Right cardiac atrium (tissue), 5 donors: Measurements from ENCODE around the gene TSSK2. TPM values are rescaled to one million over a fixed set of nuclear protein-coding genes. Genes with fewer than 3 reads are reported as not detected.
A peak's percentile ranks its signal among the peaks of the same experiment; 100 is the strongest.
"Not testable (repeated sequence)": the region's sequence is repeated elsewhere in the genome, so short reads cannot be mapped to it uniquely, and the experiment has no call there.

Experiments
- ATAC-seq, 2 donors: fragments of 200-7000 bp; cut with Tn5 transposase; one replicate each; pipeline versions ENCODE4 v1.8.0 to v1.9.1; 2020; ENCODE audit warnings: moderate library complexity in 2 of 2, mild to moderate bottlenecking in 1 of 2
- DNase-seq, 3 donors: peaks; one replicate each; pipeline ENCODE4 v3.0.0-alpha.2; 2020
- H3K27ac ChIP-seq: one replicate; pipeline ENCODE4 v1.5.1; 2013; ENCODE audit warnings: mild to moderate bottlenecking, low read length, control low read depth, moderate library complexity
- H3K27me3 ChIP-seq: one replicate; pipeline ENCODE4 v1.6.1; 2013; ENCODE audit not compliant: control insufficient read depth, insufficient read depth
- H3K4me1 ChIP-seq: one replicate; pipeline ENCODE4 v1.6.1; 2013; ENCODE audit warnings: low read length; ENCODE audit not compliant: control insufficient read depth, insufficient read depth
- H3K4me3 ChIP-seq: one replicate; pipeline ENCODE4 v1.5.1; 2013; ENCODE audit warnings: low read length, control low read depth
- H3K9me3 ChIP-seq: one replicate; pipeline ENCODE4 v1.6.1; 2013; ENCODE audit warnings: low read length; ENCODE audit not compliant: control insufficient read depth
- WGBS: extraction: QIAGEN DNeasy Blood & Tissue Kit; methylation state at CpG from one replicate; pipeline ENCODE4 v1.1.7; 2013; 5-methylcytosine and 5-hydroxymethylcytosine counted together
- intact Hi-C, 4 donors: fragments of 100-400 bp; cut with DNase I; formaldehyde crosslinking; loops; one replicate each; pipeline versions ENCODE4 v1.11.0 to v1.14.0; 2022 to 2023
- polyA plus RNA-seq: library from polyadenylated mRNA; stranded (reverse); fragments of 200-250 nt; gene quantifications from one replicate; pipeline ENCODE4 v1.2.3, GENCODE V29; 2013
- total RNA-seq, 4 donors: library from RNA; stranded (reverse); fragmentation: NEBNext Ultra II Directional; extraction: Animal tissue kit (Norgen Biotek cat#: 25700); gene quantifications; one replicate each; pipeline ENCODE4 v1.2.1, GENCODE V29; 2021
- donor health status: healthy with polysubstance abuse.
- donor health status: DM: no; HTN: yes; CAD: no.
- donor health status: DM: no; HTN: no; CAD: no.
- donor health status: DM: no; HTN: yes; CAD: no; lungs with severe emphysema.
- donor health status: DM: yes; HTN: yes; CAD: no.

Gene TSSK2
- total and polyA plus RNA-seq, 5 donors = 0.09 TPM; not detected in 4

DNA sequence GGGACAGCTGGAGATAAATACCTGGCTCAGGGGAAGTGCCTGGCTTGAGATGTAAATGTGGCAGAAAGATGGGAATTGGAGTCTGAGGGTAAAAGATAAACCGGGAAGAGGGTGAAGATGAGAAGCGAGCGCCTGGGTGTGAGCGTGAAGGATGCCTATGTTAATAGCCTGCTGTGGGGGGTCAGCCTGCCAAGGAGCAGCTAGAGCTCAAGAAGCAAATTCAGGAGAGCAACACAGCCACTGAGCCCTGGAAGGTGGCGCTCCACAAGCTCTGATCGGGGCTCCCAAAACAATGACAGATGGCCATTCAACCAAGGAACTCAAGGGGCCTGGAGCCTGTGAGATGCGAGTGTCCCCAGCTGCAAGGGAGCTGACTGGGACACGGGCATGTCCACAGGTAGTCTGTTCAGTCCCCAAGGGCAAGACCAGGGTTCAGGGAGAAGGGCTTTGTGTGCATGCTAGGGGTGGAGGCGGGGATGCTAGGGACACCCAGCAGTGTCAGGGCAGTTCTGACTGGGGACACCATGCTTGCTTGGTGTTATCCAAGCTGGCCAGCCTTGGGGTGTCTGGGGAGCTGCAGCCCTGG is 16.2 kb downstream of the TSSK2 start:
- Histone ChIP-seq H3K9me3 (no peaks in the 10 kb centered on the region), H3K4me3 (no peak overlapping the region), H3K27me3 (no peaks in the 10 kb centered on the region), H3K4me1 (no peaks in the 10 kb centered on the region), H3K27ac (no peak overlapping the region)
- DNase-seq (no peak), ATAC-seq (no peak)
- intact Hi-C loops = loop anchor here in 1 of 4 donors (10.0 kb wide), 1 partner anchor 488 kb away; no protein-coding TSS in a partner anchor
- 27% methylated on average over 9 of the region's 9 CpGs for WGBS

DNA sequence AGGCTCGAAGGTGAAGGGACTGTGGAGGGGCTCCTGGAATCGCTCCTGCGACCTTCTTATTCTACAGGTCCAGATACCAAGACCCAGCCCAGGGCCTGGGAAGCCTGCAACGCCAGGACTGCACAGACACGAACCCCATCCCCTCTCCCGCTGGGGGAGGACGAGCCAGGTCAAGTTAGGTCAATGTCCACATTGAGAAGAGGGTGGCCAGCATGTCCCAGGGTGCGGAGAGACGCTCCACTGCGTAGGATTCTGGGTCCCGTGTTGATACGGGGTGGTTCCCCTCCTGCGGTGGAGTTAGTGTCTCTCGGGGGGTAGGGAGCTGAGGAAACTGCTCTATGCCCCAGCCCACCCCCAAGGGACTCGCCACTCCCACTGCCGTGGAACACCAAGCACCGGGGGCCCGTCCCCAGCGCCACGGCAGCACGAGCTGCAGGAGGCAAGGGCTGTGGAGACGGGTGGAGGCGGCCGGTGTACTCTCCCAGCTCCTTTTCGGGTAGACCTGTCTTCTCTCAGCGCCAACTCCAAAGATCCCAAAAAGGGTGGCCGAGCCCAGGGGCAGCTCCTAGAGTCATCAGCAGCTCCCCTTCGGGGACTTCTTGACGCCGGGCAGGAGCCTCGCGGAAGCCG is 17.4 kb downstream of the TSSK2 start:
- H3K27ac ChIP-seq = no peak overlapping the region
- no peaks in the 10 kb centered on the region for H3K4me1 ChIP-seq
- H3K9me3 ChIP-seq = no peaks in the 10 kb centered on the region
- no peak for ATAC-seq
- no peak for DNase-seq
- 31% methylated on average over 33 of the region's 33 CpGs for WGBS
- intact Hi-C loops = loop anchor here in 1 of 4 donors (10.0 kb wide), 1 partner anchor 486 kb away; no protein-coding TSS in a partner anchor
- no peak overlapping the region for H3K4me3 ChIP-seq
- no peaks in the 10 kb centered on the region for H3K27me3 ChIP-seq

DNA sequence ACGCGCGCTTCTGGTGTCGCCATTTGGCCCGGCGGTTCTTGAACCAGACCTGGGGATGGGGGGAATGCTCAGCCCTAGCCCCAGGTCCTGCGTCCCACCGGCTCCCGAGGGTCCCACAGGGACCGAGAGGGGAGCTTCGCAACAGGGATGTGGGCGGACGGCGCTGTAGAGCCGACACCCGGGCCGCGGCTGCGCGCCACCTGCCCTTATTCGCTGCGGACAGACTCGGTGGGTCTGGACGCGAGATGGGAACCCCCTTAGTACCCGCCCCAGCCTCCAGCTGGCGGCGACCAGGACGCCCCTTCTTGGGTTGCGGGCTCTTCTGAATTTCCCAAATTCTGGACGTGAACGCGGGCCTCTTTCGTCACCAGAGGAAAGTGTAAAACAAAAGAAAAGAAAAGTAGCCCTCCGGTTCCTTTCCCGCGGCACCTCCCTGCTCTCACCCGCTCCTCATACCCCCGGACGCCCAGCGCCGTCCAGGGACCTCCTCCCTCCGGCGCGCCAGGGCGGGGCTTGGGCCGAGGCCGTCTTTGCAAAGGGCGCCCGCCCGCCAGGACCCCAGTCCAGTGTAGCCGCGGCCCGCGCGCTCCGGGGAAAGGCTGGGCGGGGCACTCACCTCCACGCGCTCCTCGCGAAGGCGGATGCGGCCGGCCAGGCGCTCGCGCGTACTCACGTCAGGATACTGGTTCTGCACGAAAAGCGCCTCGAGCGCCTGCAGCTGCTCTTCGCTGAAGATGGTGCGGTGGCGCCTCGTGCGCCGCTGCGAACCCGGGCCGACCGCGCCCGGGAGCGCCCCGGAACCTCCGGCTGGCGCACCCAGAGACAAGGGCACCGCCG is 18.2 kb downstream of the TSSK2 start:
- no peaks in the 10 kb centered on the region for H3K4me1 ChIP-seq
- 2% methylated on average over 92 of the region's 92 CpGs for WGBS
- ATAC-seq = no peak
- H3K4me3 ChIP-seq = peak overlapping the region; percentile 12
- intact Hi-C loops = loop anchor here in 1 of 4 donors (10.0 kb wide), 1 partner anchor 486 kb away; no protein-coding TSS in a partner anchor
- no peak for DNase-seq
- no peaks in the 10 kb centered on the region for H3K9me3 ChIP-seq
- H3K27me3 ChIP-seq = no peaks in the 10 kb centered on the region
- H3K27ac ChIP-seq = no peak overlapping the region

DNA sequence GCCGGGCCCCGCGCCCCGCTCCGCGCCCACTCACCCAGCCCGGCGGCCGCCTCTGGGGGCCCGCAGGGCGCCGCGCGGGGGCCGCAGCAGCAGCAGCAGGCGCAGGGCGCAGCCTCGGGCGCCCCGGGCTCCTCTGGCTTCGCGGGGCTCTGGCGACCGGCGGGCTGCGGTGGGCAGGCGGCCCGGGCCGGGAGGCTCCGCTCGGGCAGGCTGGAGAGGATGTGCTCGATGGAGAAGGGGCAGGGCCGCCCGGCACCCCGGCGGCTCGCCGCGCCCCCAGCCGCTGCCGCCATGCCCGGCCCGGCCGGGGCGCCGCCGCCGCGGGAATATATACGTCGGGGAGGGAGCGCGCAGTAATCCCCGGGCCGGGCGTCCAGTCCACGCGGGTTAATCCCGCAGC is 18.9 kb downstream of the TSSK2 start, which contains the start of gene GSC2:
GSC2 (minus strand) TSS at position 302 of the 400 bp plus-strand sequence; CDS start at position 293, 9 bp downstream.
- WGBS = 2% methylated on average over 59 of the region's 59 CpGs
- intact Hi-C loops = loop anchor here in 2 of 4 donors (10.0 kb wide), 2 partner anchors 475 to 485 kb away; no protein-coding TSS in a partner anchor
- DNase-seq (no peak), ATAC-seq (no peak)
- Histone ChIP-seq H3K27me3 (no peaks in the 10 kb centered on the region), H3K4me3 (peak within 1 kb of the TSS; percentile 12), H3K4me1 (no peaks in the 10 kb centered on the region), H3K27ac (no peak within 1 kb of the TSS), H3K9me3 (no peaks in the 10 kb centered on the region)

DNA sequence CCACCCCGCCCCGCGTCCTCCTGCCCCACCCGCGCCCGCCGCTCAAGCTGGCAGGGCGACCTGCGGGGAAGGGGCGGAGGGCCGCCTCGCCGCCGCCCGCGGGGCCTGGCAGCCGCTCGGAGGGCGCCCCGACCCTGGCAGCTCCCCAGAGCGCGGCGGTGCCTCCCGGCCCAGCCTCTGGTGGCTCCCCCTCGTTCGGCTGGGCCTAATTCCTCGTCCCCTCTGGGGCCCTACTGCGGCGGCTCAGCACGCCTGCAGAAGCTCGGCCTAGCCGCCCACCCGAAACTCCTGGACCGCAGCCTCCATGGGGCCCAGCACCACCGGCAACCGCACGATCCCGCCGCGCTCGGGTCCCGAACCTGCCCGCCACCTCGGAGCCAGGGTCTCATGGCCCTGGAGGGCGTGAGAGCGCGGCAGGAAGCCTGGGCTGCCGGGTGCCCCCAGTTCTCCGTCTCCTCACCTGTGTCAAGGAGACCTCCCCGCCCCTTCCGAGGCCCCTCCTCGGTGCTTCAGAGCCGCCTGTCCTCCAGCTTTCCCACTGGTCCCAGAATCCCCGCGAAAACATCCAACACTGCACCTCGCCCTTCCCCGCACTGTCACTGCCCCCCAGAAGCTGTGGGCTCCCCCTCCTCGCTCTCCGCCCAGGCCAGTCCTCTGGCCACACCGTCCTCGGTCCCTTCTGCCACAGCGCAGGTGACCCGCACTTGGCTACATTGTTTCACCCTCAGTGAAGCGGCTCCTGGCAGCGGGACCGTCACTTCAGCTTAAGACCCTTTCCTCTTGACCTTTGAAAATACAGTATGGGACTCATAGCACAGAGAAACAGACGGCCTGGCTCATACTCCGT is 19.6 kb downstream of the TSSK2 start:
- Histone ChIP-seq H3K4me1 (no peaks in the 10 kb centered on the region), H3K27ac (no peak overlapping the region), H3K4me3 (no peak overlapping the region), H3K9me3 (no peaks in the 10 kb centered on the region), H3K27me3 (no peaks in the 10 kb centered on the region)
- ATAC-seq = no peak
- intact Hi-C loops = loop anchor here in 1 of 4 donors (10.0 kb wide), 1 partner anchor 474 kb away; no protein-coding TSS in a partner anchor
- no peak for DNase-seq
- WGBS = 6% methylated on average over 68 of the region's 68 CpGs

DNA sequence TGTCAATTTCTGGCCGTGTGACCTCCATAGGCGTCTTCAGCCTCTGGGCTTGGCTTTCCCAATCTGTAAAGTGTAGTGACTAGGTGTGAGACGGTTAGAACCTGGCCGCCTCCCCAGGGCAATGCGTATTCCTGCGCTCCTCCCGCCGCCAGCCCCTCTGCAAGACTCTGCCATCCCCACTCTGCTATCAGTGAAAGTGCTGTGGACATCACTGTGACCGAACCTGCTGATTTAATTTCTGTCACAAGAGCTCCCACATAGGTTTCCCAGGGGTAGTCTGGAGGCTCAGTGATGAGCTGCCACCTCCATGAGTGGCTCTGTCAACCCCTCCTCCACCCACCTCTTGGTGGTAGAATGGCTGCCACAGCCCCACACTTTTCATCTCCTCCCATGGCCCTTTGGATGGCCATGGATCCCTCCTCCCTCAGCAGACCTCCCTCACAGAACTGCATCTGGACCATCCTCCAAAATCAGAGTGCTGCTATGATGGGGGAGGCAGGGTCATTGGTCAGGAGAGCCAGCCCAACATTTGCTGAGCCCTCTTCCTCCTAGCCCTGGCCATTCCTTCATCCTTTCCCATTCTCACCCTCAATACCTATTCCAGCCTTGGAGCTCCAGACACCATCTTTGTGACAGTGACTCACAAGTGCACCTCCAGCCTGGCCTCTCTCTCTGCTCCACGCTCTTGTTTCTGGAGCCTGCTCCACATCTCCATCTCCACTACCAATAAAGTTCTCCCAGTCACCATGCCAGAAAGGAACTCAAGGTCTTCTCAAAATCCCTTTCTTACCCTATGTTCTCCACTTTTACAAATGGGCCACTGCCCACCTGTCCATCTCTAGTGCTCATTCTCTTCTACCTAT is 20.5 kb downstream of the TSSK2 start:
- Histone ChIP-seq H3K4me1 (no peaks in the 10 kb centered on the region), H3K4me3 (no peak overlapping the region), H3K9me3 (no peaks in the 10 kb centered on the region), H3K27ac (no peak overlapping the region), H3K27me3 (no peaks in the 10 kb centered on the region)
- intact Hi-C loops = loop anchor here in 1 of 4 donors (10.0 kb wide), 1 partner anchor 473 kb away; no protein-coding TSS in a partner anchor
- no peak for ATAC-seq
- WGBS = 44% methylated on average over 10 of the region's 10 CpGs
- DNase-seq = no peak

DNA sequence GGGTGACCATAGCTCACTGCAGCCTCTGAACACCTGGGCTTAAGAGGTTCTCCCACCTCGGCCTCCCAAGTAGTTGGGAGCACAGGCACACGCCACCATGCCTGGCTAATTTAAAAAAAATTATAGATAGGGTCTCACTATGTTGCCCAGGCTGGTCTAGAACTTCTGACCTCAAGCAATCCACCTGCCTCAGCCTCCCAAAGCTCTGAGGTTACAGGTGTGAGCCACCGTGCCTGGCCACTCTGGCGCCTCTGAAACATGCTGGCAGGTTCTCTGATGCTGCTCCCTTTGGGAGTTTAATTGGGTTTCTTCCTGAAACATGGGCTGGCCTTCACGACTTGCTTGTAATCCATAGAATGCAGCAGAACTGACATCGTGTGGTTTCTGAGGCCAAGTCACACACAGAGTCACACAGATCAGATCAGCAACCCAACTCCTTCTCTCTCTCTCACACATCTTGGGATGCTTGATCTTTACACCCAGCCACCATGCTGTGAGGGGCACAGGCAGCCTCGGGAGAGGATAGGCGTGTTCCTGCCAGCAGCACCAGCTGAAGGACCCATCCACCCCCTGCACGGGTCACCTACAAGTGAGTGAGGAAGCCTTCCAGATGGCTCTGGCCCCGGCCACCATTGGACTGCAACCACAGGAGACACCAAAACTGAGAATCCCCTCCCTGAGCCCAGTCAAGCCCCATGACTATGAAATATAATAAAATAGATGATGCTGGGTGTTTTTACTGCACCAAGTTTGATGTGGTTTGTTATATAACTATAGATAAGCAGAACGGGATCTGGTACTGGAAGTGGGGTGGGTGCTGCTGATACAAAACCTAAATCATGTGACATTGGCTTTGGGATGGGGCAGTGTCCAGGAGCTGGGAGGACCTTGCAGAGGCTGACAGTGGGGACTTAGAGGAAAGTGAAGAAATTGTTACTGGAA is 22.1 kb downstream of the TSSK2 start:
- 56% methylated on average over 11 of the region's 11 CpGs for WGBS
- intact Hi-C loops = loop anchor here in 1 of 4 donors (10.0 kb wide), 1 partner anchor 472 kb away; no protein-coding TSS in a partner anchor
- ATAC-seq = no peak
- Histone ChIP-seq H3K27ac (no peak overlapping the region), H3K4me1 (no peaks in the 10 kb centered on the region), H3K27me3 (no peaks in the 10 kb centered on the region), H3K9me3 (no peaks in the 10 kb centered on the region), H3K4me3 (no peak overlapping the region)
- DNase-seq = no peak

DNA sequence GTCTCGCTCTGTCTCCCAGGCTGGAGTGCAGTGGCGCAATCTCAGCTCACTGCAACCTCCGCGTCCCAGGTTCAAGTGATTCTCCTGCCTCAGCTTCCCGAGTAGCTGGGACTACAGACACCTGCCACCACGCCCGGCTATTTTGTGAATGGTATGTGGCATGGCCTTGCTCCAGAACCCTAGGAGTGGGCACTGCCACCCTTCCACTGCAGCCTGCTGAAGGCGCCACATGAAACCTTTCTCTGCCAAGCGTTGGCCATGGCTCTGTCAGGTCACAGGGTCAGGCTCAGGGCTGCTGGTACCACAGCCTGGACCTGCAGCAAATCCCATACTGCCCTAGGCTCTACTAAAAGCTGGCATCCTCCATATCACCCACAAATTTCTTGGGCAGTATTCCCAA is 25.0 kb downstream of the TSSK2 start:
- not testable (repeated sequence) for DNase-seq, H3K4me1 ChIP-seq, H3K27me3 ChIP-seq, H3K9me3 ChIP-seq, ATAC-seq, H3K4me3 ChIP-seq, H3K27ac ChIP-seq
- 90% methylated on average over 9 of the region's 9 CpGs for WGBS
- intact Hi-C loops = loop anchor here in 1 of 4 donors (10.0 kb wide), 1 partner anchor 469 kb away; no protein-coding TSS in a partner anchor

DNA sequence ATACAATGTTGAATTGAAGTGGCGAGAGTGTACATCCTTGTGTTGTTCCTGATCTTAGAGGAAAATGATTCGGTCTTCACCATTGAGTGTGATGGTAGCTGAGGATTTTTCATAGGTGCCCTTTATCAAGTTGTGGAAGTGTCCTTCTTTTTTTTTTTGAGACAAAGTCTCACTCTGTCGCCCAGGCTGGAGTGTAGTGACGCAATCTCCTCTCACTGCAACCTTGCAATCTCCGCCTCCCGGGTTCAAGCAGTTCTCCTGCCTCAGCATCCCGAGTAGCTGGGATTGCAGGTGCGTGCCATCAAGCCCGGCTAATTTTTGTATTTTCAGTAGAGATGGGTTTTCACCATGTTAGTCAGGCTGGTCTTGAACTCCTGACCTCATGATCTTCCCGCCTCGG is 27.5 kb downstream of the TSSK2 start:
- not testable (repeated sequence) for H3K27me3 ChIP-seq, ATAC-seq, H3K27ac ChIP-seq, DNase-seq, H3K4me3 ChIP-seq, H3K9me3 ChIP-seq, H3K4me1 ChIP-seq
- 80% methylated on average over 11 of the region's 11 CpGs for WGBS
- intact Hi-C loops = loop anchor here in 1 of 4 donors (10.0 kb wide), 1 partner anchor 466 kb away; no protein-coding TSS in a partner anchor
